Uterus (tissue), 2 donors: ENCODE data around the gene MARVELD3.

Source experiments
- CTCF ChIP-seq, 4 experiments: fragments of 200-600 bp in 2 of 4; fragments of 450-650 bp in 2 of 4; sonication (generic) in 2 of 4; IDR thresholded peaks; one replicate each; pipeline ENCODE4 v1.5.1; 2016 to 2019; ENCODE audit warnings: antibody characterized with exemption in 4 of 4, mild to moderate bottlenecking in 2 of 4, moderate library complexity in 1 of 4
- POLR2A ChIP-seq, 2 donors: fragments of 450-650 bp; IDR thresholded peaks; one replicate each; pipeline ENCODE4 v1.6.1; 2016; ENCODE audit warnings: antibody characterized with exemption in 2 of 2, mild to moderate bottlenecking in 1 of 2, moderate library complexity in 1 of 2

GRCh38 chr16:71626018-71626857 lies at the start of gene MARVELD3:
- TF ChIP-seq CTCF (IDR thresholded peaks at IDR 0.05) (no peak), POLR2A (IDR thresholded peaks at IDR 0.05) (no peak)
